HepG2 (cell line): ENCODE results near the gene H1-8. TPM values are rescaled to one million over a fixed set of nuclear protein-coding genes. Genes with fewer than 3 reads are reported as not detected.
A peak's percentile ranks its signal among the peaks of the same experiment; 100 is the strongest.

Experiments
- ATAC-seq: fragments of 200-7000 bp; cut with Tn5 transposase; 3 replicates; pipeline ENCODE4 v1.9.1; 2020; ENCODE audit warnings: mild to moderate bottlenecking, moderate library complexity
- BruUV-seq: library from RNA; stranded (reverse); fragments of 400-500 nt; replicated peaks from 2 replicates; lab custom pipeline; 2021; lab: Mats Ljungman, UMichigan
- CTCF ChIA-PET: fragments of 300-600 bp; formaldehyde crosslinking; extraction: SDS; loops from one replicate; lab custom pipeline; 2021; ENCODE audit warnings: low total read pairs, inconsistent platforms, low intra/inter-chr PET ratio; lab: Yijun Ruan, JAX
- POLR2A ChIA-PET: fragments of 350-600 bp; sonication (Branson Sonifier 250); formaldehyde crosslinking; loops from one replicate; lab custom pipeline; 2020; ENCODE audit warnings: antibody characterized with exemption, inconsistent platforms; lab: Yijun Ruan, JAX
- DNase-seq: peaks from one replicate; pipeline ENCODE4 v3.0.0-alpha.2; 2015; ENCODE audit warnings: low spot score
- FAIRE-seq: peaks from 3 replicates; lab custom pipeline; 2011; peaks lifted over from hg19 to GRCh38; lab: Jason Lieb, UNC
- H2AFZ ChIP-seq: one replicate; pipeline ENCODE4 v1.6.1; 2011; ENCODE audit warnings: low read length, inconsistent platforms
- H3K27ac ChIP-seq: fragments of 300-600 bp; 3 replicates; pipeline ENCODE4 v1.8.0; 2011; ENCODE audit warnings: mixed run types, mild to moderate bottlenecking, mixed read lengths, low read length, inconsistent platforms; ENCODE audit not compliant: insufficient read depth; ENCODE audit errors: extremely low read length
- H3K27me3 ChIP-seq, 2 experiments: fragments of 200-600 bp in 1 of 2; 2 replicates in 1 of 2; 3 replicates in 1 of 2; pipeline versions ENCODE4 v1.6.0 to v1.8.0; 2011; ENCODE audit warnings: low read length in 2 of 2, mild to moderate bottlenecking in 2 of 2, moderate library complexity in 2 of 2, inconsistent platforms in 1 of 2; ENCODE audit not compliant: insufficient read depth in 2 of 2, control insufficient read depth in 1 of 2
- H3K36me3 ChIP-seq, 2 experiments: fragments of 200-600 bp in 1 of 2; replicated peaks in 1 of 2; 2 replicates in 1 of 2; 3 replicates in 1 of 2; pipeline versions ENCODE4 v1.5.1 to v1.8.0; 2011; ENCODE audit warnings: low read length in 2 of 2, inconsistent platforms in 1 of 2; ENCODE audit not compliant: insufficient read depth in 2 of 2, control insufficient read depth in 1 of 2
- H3K4me1 ChIP-seq: 2 replicates; pipeline ENCODE4 v1.5.1; 2012; ENCODE audit warnings: low read length, inconsistent platforms; ENCODE audit not compliant: insufficient read depth
- H3K4me2 ChIP-seq: 2 replicates; pipeline ENCODE4 v1.6.0; 2011; ENCODE audit warnings: low read depth, low read length, inconsistent platforms
- H3K4me3 ChIP-seq, 3 experiments: fragments of 200-600 bp in 1 of 3; sonication (generic), shearing (Covaris generic) in 1 of 3; replicated peaks in 1 of 3; 2 replicates each; pipeline ENCODE4 v1.5.1; 2011 to 2016; ENCODE audit warnings: low read length in 3 of 3, inconsistent platforms in 2 of 3, low read depth in 2 of 3, mild to moderate bottlenecking in 2 of 3, control low read depth in 1 of 3, mixed read lengths in 1 of 3; ENCODE audit not compliant: insufficient read depth in 1 of 3
- H3K79me2 ChIP-seq: one replicate; pipeline ENCODE4 v1.6.1; 2011; ENCODE audit warnings: low read length, inconsistent platforms; ENCODE audit not compliant: insufficient read depth
- H3K9ac ChIP-seq: 2 replicates; pipeline ENCODE4 v1.6.0; 2011; ENCODE audit warnings: mild to moderate bottlenecking, low read depth, low read length, inconsistent platforms; ENCODE audit not compliant: insufficient read depth
- H3K9me3 ChIP-seq: 2 replicates; pipeline ENCODE4 v1.5.1; 2012; ENCODE audit warnings: mild to moderate bottlenecking, low read length
- H4K20me1 ChIP-seq: 2 replicates; pipeline ENCODE4 v1.6.0; 2011; ENCODE audit warnings: inconsistent platforms, mild to moderate bottlenecking, low read length, moderate library complexity; ENCODE audit not compliant: insufficient read depth
- BCL6 ChIP-seq: IDR thresholded peaks from 2 replicates; pipeline ENCODE4 v1.6.1; 2016; ENCODE audit warnings: missing genetic modification reagents, missing compliant biosample characterization
- CCDC6 ChIP-seq: sonication (generic); formaldehyde crosslinking; IDR thresholded peaks from 2 replicates; pipeline ENCODE4 v1.8.1; 2022; ENCODE audit warnings: mild to moderate bottlenecking, missing genetic modification reagents, moderate library complexity
- RFX5 ChIP-seq: IDR thresholded peaks from 2 replicates; pipeline ENCODE4 v1.6.1; 2011; ENCODE audit warnings: low read depth, low read length, improper control_type of control experiment
- SIN3B ChIP-seq: fragments of 150-350 bp; IDR thresholded peaks from 2 replicates; pipeline ENCODE4 v1.6.1; 2014; ENCODE audit warnings: low read length
- WIZ ChIP-seq: sonication (generic); formaldehyde crosslinking; IDR thresholded peaks from 2 replicates; pipeline ENCODE4 v1.5.1; 2020; ENCODE audit warnings: mild to moderate bottlenecking, missing genetic modification reagents
- ZNF383 ChIP-seq: sonication (generic); formaldehyde crosslinking; IDR thresholded peaks from 2 replicates; pipeline ENCODE4 v1.4.0; 2020; ENCODE audit warnings: missing genetic modification reagents, mild to moderate bottlenecking, borderline replicate concordance
- ZNF839 ChIP-seq: sonication (generic); formaldehyde crosslinking; IDR thresholded peaks from 2 replicates; pipeline ENCODE4 v1.4.0; 2020; ENCODE audit warnings: missing genetic modification reagents, mild to moderate bottlenecking, borderline replicate concordance
- WGBS: methylation state at CpG from one replicate; pipeline ENCODE4 v1.1.6; 2017; ENCODE audit warnings: low lambda C conversion rate; 5-methylcytosine and 5-hydroxymethylcytosine counted together
- in situ Hi-C: cut with HindIII; loops from 2 replicates; pipeline ENCODE4 v1.10.0; 2017; ENCODE audit warnings: low pct_unique_long_range_greater_than_20kb; ENCODE audit not compliant: extremely low pct_ligation_motif_present
- intact Hi-C: fragments of 100-400 bp; cut with micrococcal nuclease; formaldehyde crosslinking; loops from one replicate; pipeline ENCODE4 v1.10.0; 2022; ENCODE audit not compliant: unreplicated experiment
- polyA plus RNA-seq, 8 experiments: library from polyadenylated mRNA; depleted of rRNA in 3 of 8; stranded (reverse) in 7 of 8; unstranded in 1 of 8; fragments of >200 nt; fragmentation: Illumina TruSeq in 4 of 8; extraction: Trizol in 4 of 8; gene quantifications; 2 replicates each; pipeline versions ENCODE4 v1.2.1 to v1.2.3, GENCODE V29; 2011 to 2016; ENCODE audit warnings: low read depth in 4 of 8, missing spikeins in 1 of 8, mixed read lengths in 1 of 8; ENCODE audit not compliant: insufficient read depth in 1 of 8
- total RNA-seq, 5 experiments: library from RNA; depleted of rRNA; stranded (reverse); fragments of >200 nt; fragmentation: Illumina TruSeq; extraction: Trizol; gene quantifications; 2 replicates each; pipeline ENCODE4 v1.2.3, GENCODE V29; 2016; ENCODE audit warnings: low read depth in 1 of 5
- TF ChIP-seq, protein P1 (sequence below): sonication (generic); formaldehyde crosslinking; IDR thresholded peaks from 2 replicates; pipeline ENCODE4 v1.4.0; 2020; ENCODE audit warnings: mild to moderate bottlenecking, missing genetic modification reagents

H1-8 gene
- total and polyA plus RNA-seq, 2 of the 13 experiments (the other 11 are each of a cell fraction or from before 2014, with no cell fraction given) = 0.08 TPM; not detected in 1

DNA sequence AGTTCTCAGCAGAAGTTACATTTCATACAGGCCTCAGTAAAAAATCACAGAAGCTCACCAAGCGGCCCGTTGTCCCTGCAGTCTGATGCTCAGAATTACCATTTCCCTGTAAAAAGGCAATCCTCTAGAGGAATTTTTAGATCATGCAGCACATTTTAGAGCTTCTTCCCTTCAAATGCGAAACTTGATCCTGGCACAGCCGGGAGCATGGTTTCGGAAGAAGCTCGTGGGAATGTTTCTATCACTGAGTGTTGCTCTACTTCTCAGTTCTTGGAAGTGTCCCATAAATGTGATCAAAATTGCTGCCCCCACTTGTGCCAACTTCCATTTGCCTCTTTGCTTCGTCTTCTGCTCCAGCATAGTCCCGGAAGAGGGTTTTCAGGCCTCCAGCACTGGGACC is 3.8 kb upstream of the H1-8 start:
- DNase-seq (no peak), FAIRE-seq (no peak), ATAC-seq (no peak)
- Histone ChIP-seq H3K4me2 (peak overlapping the region; percentile 40; the same call in 1 of the 2 replicates), H3K9me3 (no peaks in the 10 kb centered on the region), H3K36me3 (no peaks in the 10 kb centered on the region), H3K27me3 (peaks cover 0 to 4% of the 10 kb centered on the region in 2 experiments; a peak in 1 of 5 replicates), H3K4me1 (peaks cover 65% of the 10 kb centered on the region), H3K27ac (peak overlapping the region; percentile 43), H4K20me1 (no peaks in the 10 kb centered on the region), H3K4me3 (no peak overlapping the region), H3K79me2 (no peaks in the 10 kb centered on the region), H2AFZ (no peak overlapping the region), H3K9ac (no peak overlapping the region)
- intact Hi-C loops (no loop called here), in situ Hi-C loops (no loop called here)
- TF ChIP-seq RFX5 (no peak), SIN3B (no peak), BCL6 (CRISPR knock-in tag) (0 out of 2 replicates have a peak, but pooled peaks have one; percentile 4), ZNF383 (CRISPR knock-in tag) (no peak), ZNF839 (no peak), CCDC6 (CRISPR knock-in tag) (no peak), WIZ (no peak)
- TF ChIP-seq, protein P1, sequence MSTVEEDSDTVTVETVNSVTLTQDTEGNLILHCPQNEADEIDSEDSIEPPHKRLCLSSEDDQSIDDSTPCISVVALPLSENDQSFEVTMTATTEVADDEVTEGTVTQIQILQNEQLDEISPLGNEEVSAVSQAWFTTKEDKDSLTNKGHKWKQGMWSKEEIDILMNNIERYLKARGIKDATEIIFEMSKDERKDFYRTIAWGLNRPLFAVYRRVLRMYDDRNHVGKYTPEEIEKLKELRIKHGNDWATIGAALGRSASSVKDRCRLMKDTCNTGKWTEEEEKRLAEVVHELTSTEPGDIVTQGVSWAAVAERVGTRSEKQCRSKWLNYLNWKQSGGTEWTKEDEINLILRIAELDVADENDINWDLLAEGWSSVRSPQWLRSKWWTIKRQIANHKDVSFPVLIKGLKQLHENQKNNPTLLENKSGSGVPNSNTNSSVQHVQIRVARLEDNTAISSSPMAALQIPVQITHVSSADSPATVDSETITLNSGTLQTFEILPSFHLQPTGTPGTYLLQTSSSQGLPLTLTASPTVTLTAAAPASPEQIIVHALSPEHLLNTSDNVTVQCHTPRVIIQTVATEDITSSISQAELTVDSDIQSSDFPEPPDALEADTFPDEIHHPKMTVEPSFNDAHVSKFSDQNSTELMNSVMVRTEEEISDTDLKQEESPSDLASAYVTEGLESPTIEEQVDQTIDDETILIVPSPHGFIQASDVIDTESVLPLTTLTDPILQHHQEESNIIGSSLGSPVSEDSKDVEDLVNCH = no peak
- POLR2A ChIA-PET = interaction anchor here (1.5 kb wide), 1 partner anchor 13 kb away, joined by 3 read pairs; no protein-coding TSS in a partner anchor
- 42% methylated on average over 8 of the region's 8 CpGs for WGBS
- BruUV-seq = no TSS peak
- CTCF ChIA-PET = no interaction called here
